Neural cell (in vitro differentiated cells): ENCODE results near the gene CRYZ. TPM values are rescaled to one million over a fixed set of nuclear protein-coding genes. Genes with fewer than 3 reads are reported as not detected.
"Not testable (repeated sequence)": the region's sequence is repeated elsewhere in the genome, so short reads cannot be mapped to it uniquely, and the experiment has no call there.

Experiments used
- H2AFZ ChIP-seq: fragments of 200-600, 300-800 bp; sonication (generic), shearing (Covaris generic); 2 replicates; pipeline ENCODE4 v1.6.0; 2014; ENCODE audit warnings: low read depth, mild to moderate bottlenecking, antibody characterized with exemption, low read length, moderate library complexity
- H3F3A ChIP-seq: fragments of 200-600 bp; shearing (Covaris generic); 2 replicates; pipeline ENCODE4 v1.6.1; 2016; ENCODE audit warnings: mild to moderate bottlenecking, moderate library complexity, mixed read lengths, antibody characterized with exemption, low read length; ENCODE audit not compliant: insufficient read depth, poor library complexity, severe bottlenecking
- H3K27ac ChIP-seq: fragments of 200-600, 300-800 bp; sonication (generic), shearing (Covaris generic); 2 replicates; pipeline ENCODE4 v1.5.1; 2014; ENCODE audit warnings: mild to moderate bottlenecking, low read length, moderate library complexity
- H3K27me3 ChIP-seq: fragments of 300-800, 200-600 bp; sonication (generic), shearing (Covaris generic); 2 replicates; pipeline ENCODE4 v1.6.0; 2014; ENCODE audit warnings: mild to moderate bottlenecking, low read depth, low read length, moderate library complexity; ENCODE audit not compliant: insufficient read depth
- H3K36me3 ChIP-seq: fragments of 300-800, 200-600 bp; sonication (generic), shearing (Covaris generic); 2 replicates; pipeline ENCODE4 v1.5.1; 2014; ENCODE audit warnings: mild to moderate bottlenecking, antibody characterized with exemption, low read length, moderate library complexity; ENCODE audit not compliant: insufficient read depth
- H3K4me2 ChIP-seq: fragments of 300-800, 200-600 bp; sonication (generic), shearing (Covaris generic); 2 replicates; pipeline ENCODE4 v1.6.0; 2014; ENCODE audit warnings: mild to moderate bottlenecking, low read length
- H3K4me3 ChIP-seq: fragments of 300-800, 200-600 bp; sonication (generic), shearing (Covaris generic); 2 replicates; pipeline ENCODE4 v1.5.1; 2014; ENCODE audit warnings: mild to moderate bottlenecking, low read length, moderate library complexity
- H3K79me2 ChIP-seq: fragments of 200-600 bp; shearing (Covaris generic); replicated peaks from 2 replicates; pipeline ENCODE4 v1.6.0; 2014; ENCODE audit warnings: mild to moderate bottlenecking, low read length, moderate library complexity; ENCODE audit not compliant: insufficient read depth
- H3K9ac ChIP-seq: fragments of 300-800, 200-600 bp; sonication (generic), shearing (Covaris generic); 2 replicates; pipeline ENCODE4 v1.6.1; 2016; ENCODE audit warnings: mild to moderate bottlenecking, low read length, mixed read lengths
- H3K9me2 ChIP-seq: fragments of 200-600 bp; shearing (Covaris generic); 2 replicates; pipeline ENCODE4 v1.6.1; 2016; ENCODE audit warnings: mild to moderate bottlenecking, low read length, mixed read lengths; ENCODE audit not compliant: insufficient read depth
- H3K9me3 ChIP-seq: fragments of 200-600, 300-800 bp; sonication (generic), shearing (Covaris generic); 2 replicates; pipeline ENCODE4 v1.6.1; 2016; ENCODE audit warnings: mild to moderate bottlenecking, mixed run types, low read length, moderate library complexity, mixed read lengths
- H4K20me1 ChIP-seq: fragments of 200-600 bp; shearing (Covaris generic); 2 replicates; pipeline ENCODE4 v1.6.1; 2016; ENCODE audit warnings: mild to moderate bottlenecking, mixed run types; ENCODE audit not compliant: insufficient read depth
- CTCF ChIP-seq: fragments of 450-650 bp; IDR thresholded peaks from 2 replicates; pipeline ENCODE4 v1.5.1; 2014; ENCODE audit warnings: antibody characterized with exemption, mild to moderate bottlenecking, moderate library complexity; ENCODE audit not compliant: poor library complexity, severe bottlenecking
- EP300 ChIP-seq: fragments of 450-650 bp; conservative IDR thresholded peaks from 2 replicates; pipeline ENCODE4 v1.6.1; 2014; ENCODE audit warnings: antibody characterized with exemption, mild to moderate bottlenecking, moderate library complexity; ENCODE audit not compliant: poor library complexity, severe bottlenecking
- EZH2 ChIP-seq: fragments of 200-600, 300-800 bp; shearing (Covaris generic), sonication (generic); IDR thresholded peaks from 2 replicates; pipeline ENCODE4 v1.6.1; 2014; ENCODE audit warnings: antibody characterized with exemption, low read length, borderline replicate concordance, mild to moderate bottlenecking; ENCODE audit not compliant: insufficient read depth, poor library complexity, severe bottlenecking
- MXI1 ChIP-seq: fragments of 450-650 bp; conservative IDR thresholded peaks from 2 replicates; pipeline ENCODE4 v1.6.1; 2014; ENCODE audit warnings: antibody characterized with exemption, mild to moderate bottlenecking; ENCODE audit not compliant: poor library complexity, severe bottlenecking
- POLR2AphosphoS5 ChIP-seq: IDR thresholded peaks from 2 replicates; pipeline ENCODE4 v1.6.1; 2012
- RAD21 ChIP-seq: fragments of 450-650 bp; conservative IDR thresholded peaks from 2 replicates; pipeline ENCODE4 v1.6.1; 2014; ENCODE audit warnings: antibody characterized with exemption, mild to moderate bottlenecking, moderate library complexity
- REST ChIP-seq: IDR thresholded peaks from 2 replicates; pipeline ENCODE4 v1.6.1; 2012; ENCODE audit warnings: borderline replicate concordance
- SMC3 ChIP-seq: fragments of 450-650 bp; conservative IDR thresholded peaks from 2 replicates; pipeline ENCODE4 v1.6.1; 2014; ENCODE audit warnings: antibody characterized with exemption, mild to moderate bottlenecking, moderate library complexity; ENCODE audit not compliant: poor library complexity
- TAF1 ChIP-seq: IDR thresholded peaks from 2 replicates; pipeline ENCODE4 v1.6.1; 2012; ENCODE audit warnings: low read depth
- polyA plus RNA-seq: library from polyadenylated mRNA; depleted of rRNA; stranded (reverse); fragments of >200 nt; gene quantifications from 2 replicates; pipeline ENCODE4 v1.2.3, GENCODE V29; 2014

The CRYZ gene
- polyA plus RNA-seq, 1 donor from 2014 or later: 1.9 TPM

- Histone ChIP-seq H3K9me3 (no peaks in the 10 kb centered on the region), H3K4me2 (no peak overlapping the region), H3F3A (no peaks in the 10 kb centered on the region), H3K79me2 (no peaks in the 10 kb centered on the region), H4K20me1 (no peaks in the 10 kb centered on the region), H2AFZ (no peak overlapping the region), H3K4me3 (no peak overlapping the region), H3K9ac (no peak overlapping the region), H3K36me3 (no peaks in the 10 kb centered on the region), H3K9me2 (no peaks in the 10 kb centered on the region), H3K27me3 (no peaks in the 10 kb centered on the region), H3K27ac (no peak overlapping the region)
- TF ChIP-seq REST (no peak), POLR2AphosphoS5 (no peak), CTCF (no peak), SMC3 (no peak), TAF1 (no peak), RAD21 (no peak), EZH2 (no peak), MXI1 (no peak), EP300 (no peak)
Observed at GRCh38 chr1:74763807-74764206, 31.0 kb upstream of the CRYZ start.

GRCh38 chr1:74756650-74757049, 23.8 kb upstream of the CRYZ start:
- H3F3A ChIP-seq, H3K27ac ChIP-seq, H3K9me3 ChIP-seq, H4K20me1 ChIP-seq, H3K9ac ChIP-seq, H3K36me3 ChIP-seq, H3K4me2 ChIP-seq, H2AFZ ChIP-seq, H3K9me2 ChIP-seq, H3K27me3 ChIP-seq, H3K4me3 ChIP-seq, H3K79me2 ChIP-seq: not testable (repeated sequence)

GRCh38 chr1:74755475-74755874, 22.6 kb upstream of the CRYZ start:
- Histone ChIP-seq H3K79me2 (no peaks in the 10 kb centered on the region), H3K36me3 (no peaks in the 10 kb centered on the region), H3K4me2 (no peak overlapping the region), H3K9ac (no peak overlapping the region), H3K9me2 (no peaks in the 10 kb centered on the region), H3F3A (no peaks in the 10 kb centered on the region), H3K4me3 (no peak overlapping the region), H3K27me3 (no peaks in the 10 kb centered on the region), H3K9me3 (no peaks in the 10 kb centered on the region), H3K27ac (no peak overlapping the region), H2AFZ (no peak overlapping the region), H4K20me1 (no peaks in the 10 kb centered on the region)
- TF ChIP-seq MXI1 (no peak), CTCF (no peak), RAD21 (no peak), TAF1 (no peak), POLR2AphosphoS5 (no peak), REST (no peak), EP300 (no peak), EZH2 (no peak), SMC3 (no peak)
